Stomach (tissue), 9 donors: ENCODE data around the gene CDC14B. TPM values are rescaled to one million over a fixed set of nuclear protein-coding genes. Genes with fewer than 3 reads are reported as not detected.
A peak's percentile ranks its signal among the peaks of the same experiment; 100 is the strongest.
"Not testable (repeated sequence)": the region's sequence is repeated elsewhere in the genome, so short reads cannot be mapped to it uniquely, and the experiment has no call there.

ENCODE experiments used
- DNase-seq, 2 donors: peaks; one replicate each; pipeline versions ENCODE4 v3.0.0 to v3.0.0-alpha.2; 2013 to 2019
- H3K27ac ChIP-seq, 5 donors: fragments of 200-600 bp in 4 of 5; sonication (generic) in 4 of 5; one replicate each; pipeline ENCODE4 v1.5.1; 2013 to 2019; ENCODE audit warnings: mild to moderate bottlenecking in 1 of 5, moderate library complexity in 1 of 5
- H3K27me3 ChIP-seq, 3 donors: fragments of 200-600 bp; sonication (generic); one replicate each; pipeline ENCODE4 v1.5.1; 2017 to 2019; ENCODE audit warnings: mixed run types in 1 of 3
- H3K36me3 ChIP-seq, 4 donors: fragments of 200-600 bp; sonication (generic); 1 replicate in 3 of 4; 2 replicates in 1 of 4; pipeline ENCODE4 v1.5.1; 2016 to 2019
- H3K4me1 ChIP-seq, 4 donors: fragments of 200-600 bp; sonication (generic); one replicate each; pipeline ENCODE4 v1.5.1; 2016 to 2019
- H3K4me3 ChIP-seq, 4 donors: fragments of 200-600 bp; sonication (generic) in 3 of 4; one replicate each; pipeline ENCODE4 v1.5.1; 2016 to 2019; ENCODE audit warnings: mild to moderate bottlenecking in 1 of 4
- H3K9me3 ChIP-seq, 4 donors: fragments of 200-600 bp; sonication (generic); one replicate each; pipeline ENCODE4 v1.5.1; 2016 to 2019
- CTCF ChIP-seq, 7 experiments: fragments of 450-650 bp in 4 of 7; fragments of 200-600 bp in 3 of 7; sonication (generic) in 3 of 7; IDR thresholded peaks; one replicate each; pipeline ENCODE4 v1.5.1; 2016 to 2019; ENCODE audit warnings: antibody characterized with exemption in 7 of 7, control low read depth in 2 of 7, mild to moderate bottlenecking in 1 of 7
- EP300 ChIP-seq: sonication (generic); formaldehyde crosslinking; IDR thresholded peaks from one replicate; pipeline ENCODE4 v1.6.1; 2017; ENCODE audit warnings: antibody characterized with exemption
- POLR2A ChIP-seq, 4 donors: fragments of 450-650 bp; IDR thresholded peaks; one replicate each; pipeline ENCODE4 v1.6.1; 2016; ENCODE audit warnings: antibody characterized with exemption in 4 of 4, control low read depth in 2 of 4, mild to moderate bottlenecking in 1 of 4, moderate library complexity in 1 of 4
- POLR2AphosphoS5 ChIP-seq, 3 donors: sonication (generic); formaldehyde crosslinking; IDR thresholded peaks; one replicate each; pipeline ENCODE4 v1.6.1; 2016; ENCODE audit warnings: antibody characterized with exemption in 3 of 3
- WGBS, 5 donors: extraction: QIAGEN DNeasy Blood & Tissue Kit in 3 of 5; methylation state at CpG; one replicate each; pipeline versions ENCODE4 v1.1.5 to v1.1.7; 2013 to 2018; 5-methylcytosine and 5-hydroxymethylcytosine counted together
- intact Hi-C: fragments of 100-400 bp; cut with DNase I; formaldehyde crosslinking; loops from one replicate; pipeline ENCODE4 v1.15.1; 2023; ENCODE audit warnings: low total_unique reads
- polyA plus RNA-seq, 3 donors: library from polyadenylated mRNA; stranded (reverse); fragments of 200-250 nt; gene quantifications; one replicate each; pipeline ENCODE4 v1.2.3, GENCODE V29; 2013
- total RNA-seq, 5 donors: library from RNA; depleted of rRNA; stranded (reverse); fragments of >200 nt; gene quantifications; one replicate each; pipeline versions ENCODE4 v1.1.0 to v1.2.3, GENCODE V29; 2014 to 2016
- donor health status: healthy with polysubstance abuse.
- donor health status: Bipolar disorder and iron deficiency.
- donor health status: healthy.

The CDC14B gene
- total and polyA plus RNA-seq, 8 donors: 4.1 to 31.9 (median 17.1) TPM

- no peak for TF ChIP-seq POLR2AphosphoS5 (IDR thresholded peaks at IDR 0.05)
- no peak for TF ChIP-seq CTCF (IDR thresholded peaks at IDR 0.05)
- no peak for TF ChIP-seq EP300
- no peak for TF ChIP-seq POLR2A (IDR thresholded peaks at IDR 0.05)
- Histone ChIP-seq H3K36me3 (no peaks in the 10 kb centered on the region), H3K4me3 (no peak overlapping the region), H3K4me1 (peaks cover 20 to 55% (median 33%) of the 10 kb centered on the region in 4 donors), H3K9me3 (no peaks in the 10 kb centered on the region), H3K27ac (no peak overlapping the region), H3K27me3 (peaks cover 0 to 11% (median 9%) of the 10 kb centered on the region in 3 donors)
- DNase-seq: no peak
- 80 to 87% (median 83%) methylated on average over 7 of the region's 7 CpGs for WGBS, 5 donors
- intact Hi-C loops: no loop called here
Measured at GRCh38 chr9:96616817-96617438, 2.7 kb downstream of the CDC14B start.

GRCh38 chr9:96615411-96615810, 4.2 kb downstream of the CDC14B start:
- 85 to 89% (median 88%) methylated on average over 6 of the region's 6 CpGs for WGBS, 5 donors
- Histone ChIP-seq H3K4me3 (no peak overlapping the region), H3K36me3 (no peaks in the 10 kb centered on the region)

GRCh38 chr9:96614664-96615063, 5.0 kb downstream of the CDC14B start:
- Histone ChIP-seq H3K27ac (peak overlapping the region in 1 of 5 donors; percentile 16), H3K27me3 (peaks cover 0 to 11% (median 9%) of the 10 kb centered on the region in 3 donors), H3K4me1 (peaks cover 21 to 53% (median 34%) of the 10 kb centered on the region in 4 donors)
- H3K9me3 ChIP-seq, intact Hi-C loops, H3K36me3 ChIP-seq, H3K4me3 ChIP-seq, DNase-seq: not testable (repeated sequence)
- 83 to 90% (median 86%) methylated on average over 4 of the region's 4 CpGs for WGBS, 5 donors

More at GRCh38 chr9:96615411-96615810, 4.2 kb downstream of the CDC14B start:
- Histone ChIP-seq H3K27ac (no peak overlapping the region), H3K27me3 (peaks cover 0 to 11% (median 9%) of the 10 kb centered on the region in 3 donors), H3K4me1 (peaks cover 21 to 58% (median 38%) of the 10 kb centered on the region in 4 donors), H3K9me3 (no peaks in the 10 kb centered on the region)
- intact Hi-C loops: no loop called here
- no peak for DNase-seq
- no peak for TF ChIP-seq CTCF (IDR thresholded peaks at IDR 0.05)
- TF ChIP-seq POLR2A (IDR thresholded peaks at IDR 0.05): no peak
- TF ChIP-seq POLR2AphosphoS5 (IDR thresholded peaks at IDR 0.05): no peak

GRCh38 chr9:96612966-96613589, 6.6 kb downstream of the CDC14B start:
- Histone ChIP-seq H3K4me3 (no peak overlapping the region), H3K27me3 (no peaks in the 10 kb centered on the region), H3K9me3 (no peaks in the 10 kb centered on the region), H3K36me3 (no peaks in the 10 kb centered on the region), H3K27ac (peak overlapping the region in 4 of 5 donors; percentile 42 to 75 (median 68)), H3K4me1 (peaks cover 11 to 47% (median 24%) of the 10 kb centered on the region in 4 donors)
- no peak for DNase-seq
- 12 to 34% (median 17%) methylated on average over 1 of the region's 1 CpG for WGBS, 5 donors
- intact Hi-C loops: no loop called here
- TF ChIP-seq POLR2AphosphoS5 (IDR thresholded peaks at IDR 0.05) (no peak), EP300 (no peak), CTCF (IDR thresholded peaks at IDR 0.05) (no peak), POLR2A (IDR thresholded peaks at IDR 0.05) (no peak)
